Upper lobe of left lung (tissue), 6 donors: ENCODE measurements around the gene TYMP. TPM values are rescaled to one million over a fixed set of nuclear protein-coding genes. Genes with fewer than 3 reads are reported as not detected.

Source experiments
- ATAC-seq, 2 donors: fragments of 200-7000 bp; cut with Tn5 transposase; one replicate each; pipeline ENCODE4 v1.9.1; 2022; ENCODE audit warnings: mild to moderate bottlenecking in 2 of 2, moderate library complexity in 2 of 2; ENCODE audit not compliant: low FRiP score in 2 of 2
- DNase-seq, 2 donors: peaks; one replicate each; pipeline ENCODE4 v3.0.0-alpha.2; 2019 to 2020
- H3K27ac ChIP-seq, 4 donors: fragments of 200-600 bp; sonication (generic); one replicate each; pipeline ENCODE4 v1.5.1; 2016 to 2019
- H3K27me3 ChIP-seq, 4 donors: fragments of 200-600 bp; sonication (generic); one replicate each; pipeline ENCODE4 v1.5.1; 2017 to 2019
- H3K36me3 ChIP-seq, 4 donors: fragments of 200-600 bp; sonication (generic); one replicate each; pipeline ENCODE4 v1.5.1; 2016 to 2019
- H3K4me1 ChIP-seq, 4 donors: fragments of 200-600 bp; sonication (generic); one replicate each; pipeline ENCODE4 v1.5.1; 2018 to 2019
- H3K4me3 ChIP-seq, 4 donors: fragments of 200-600 bp; sonication (generic); one replicate each; pipeline ENCODE4 v1.5.1; 2017 to 2019; ENCODE audit warnings: mild to moderate bottlenecking in 2 of 4, moderate library complexity in 1 of 4
- H3K9me3 ChIP-seq, 4 donors: fragments of 200-600 bp; sonication (generic); one replicate each; pipeline ENCODE4 v1.5.1; 2018 to 2019
- EP300 ChIP-seq, 4 donors: sonication (generic); formaldehyde crosslinking; IDR thresholded peaks; one replicate each; pipeline ENCODE4 v1.5.1; 2017; ENCODE audit warnings: antibody characterized with exemption in 4 of 4, control low read depth in 2 of 4
- POLR2A ChIP-seq, 4 donors: fragments of 450-650 bp; IDR thresholded peaks; one replicate each; pipeline ENCODE4 v1.5.1; 2016 to 2017; ENCODE audit warnings: antibody characterized with exemption in 4 of 4, mild to moderate bottlenecking in 2 of 4
- POLR2AphosphoS5 ChIP-seq, 2 donors: sonication (generic); formaldehyde crosslinking; IDR thresholded peaks; one replicate each; pipeline ENCODE4 v1.5.1; 2017; ENCODE audit warnings: antibody characterized with exemption in 2 of 2
- WGBS, 2 donors: methylation state at CpG; one replicate each; pipeline ENCODE4 v1.1.5; 2017 to 2018; 5-methylcytosine and 5-hydroxymethylcytosine counted together
- total RNA-seq, 6 donors: library from RNA; depleted of rRNA in 4 of 6; stranded (reverse); fragments of >200 nt in 4 of 6; gene quantifications; one replicate each; pipeline versions ENCODE4 v1.1.0 to v1.2.1, GENCODE V29; 2016 to 2021
- TF ChIP-seq, protein P1 (sequence below), 6 experiments: fragments of 450-650 bp in 4 of 6; fragments of 200-600 bp in 2 of 6; sonication (generic) in 2 of 6; IDR thresholded peaks; one replicate each; pipeline ENCODE4 v1.5.1; 2016 to 2019; ENCODE audit warnings: antibody characterized with exemption in 6 of 6
- donor health status: DM: no; HTN: no; CAD: no; lungs with moderate emphysema.
- donor health status: DM: no; HTN: yes; CAD: no; lungs with severe emphysema.

The TYMP gene
- total RNA-seq, 6 donors from 2014 or later = 162 to 346 (median 248) TPM

GRCh38 chr22:50523806-50524675 lies 5.8 kb downstream of the TYMP start:
- no peak for ATAC-seq
- Histone ChIP-seq H3K27me3 (no peaks in the 10 kb centered on the region), H3K9me3 (no peaks in the 10 kb centered on the region), H3K4me1 (peaks cover 31 to 47% (median 37%) of the 10 kb centered on the region in 4 donors), H3K4me3 (peak overlapping the region; percentile 69 to 94 (median 82)), H3K27ac (peak overlapping the region in 3 of 4 donors; percentile 97 to 100 (median 99)), H3K36me3 (peaks cover 22 to 54% (median 43%) of the 10 kb centered on the region in 4 donors)
- TF ChIP-seq, protein P1, sequence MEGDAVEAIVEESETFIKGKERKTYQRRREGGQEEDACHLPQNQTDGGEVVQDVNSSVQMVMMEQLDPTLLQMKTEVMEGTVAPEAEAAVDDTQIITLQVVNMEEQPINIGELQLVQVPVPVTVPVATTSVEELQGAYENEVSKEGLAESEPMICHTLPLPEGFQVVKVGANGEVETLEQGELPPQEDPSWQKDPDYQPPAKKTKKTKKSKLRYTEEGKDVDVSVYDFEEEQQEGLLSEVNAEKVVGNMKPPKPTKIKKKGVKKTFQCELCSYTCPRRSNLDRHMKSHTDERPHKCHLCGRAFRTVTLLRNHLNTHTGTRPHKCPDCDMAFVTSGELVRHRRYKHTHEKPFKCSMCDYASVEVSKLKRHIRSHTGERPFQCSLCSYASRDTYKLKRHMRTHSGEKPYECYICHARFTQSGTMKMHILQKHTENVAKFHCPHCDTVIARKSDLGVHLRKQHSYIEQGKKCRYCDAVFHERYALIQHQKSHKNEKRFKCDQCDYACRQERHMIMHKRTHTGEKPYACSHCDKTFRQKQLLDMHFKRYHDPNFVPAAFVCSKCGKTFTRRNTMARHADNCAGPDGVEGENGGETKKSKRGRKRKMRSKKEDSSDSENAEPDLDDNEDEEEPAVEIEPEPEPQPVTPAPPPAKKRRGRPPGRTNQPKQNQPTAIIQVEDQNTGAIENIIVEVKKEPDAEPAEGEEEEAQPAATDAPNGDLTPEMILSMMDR (IDR thresholded peaks at IDR 0.05) = no peak
- no peak for TF ChIP-seq POLR2AphosphoS5 (IDR thresholded peaks at IDR 0.05)
- TF ChIP-seq EP300 (IDR thresholded peaks at IDR 0.05) = no peak
- no peak for TF ChIP-seq POLR2A (IDR thresholded peaks at IDR 0.05)
- 89 to 96% methylated on average over 10 to 23 of the region's 25 CpGs for WGBS, 2 donors
- DNase-seq = peak in 1 of 2 donors; percentile 85

DNA sequence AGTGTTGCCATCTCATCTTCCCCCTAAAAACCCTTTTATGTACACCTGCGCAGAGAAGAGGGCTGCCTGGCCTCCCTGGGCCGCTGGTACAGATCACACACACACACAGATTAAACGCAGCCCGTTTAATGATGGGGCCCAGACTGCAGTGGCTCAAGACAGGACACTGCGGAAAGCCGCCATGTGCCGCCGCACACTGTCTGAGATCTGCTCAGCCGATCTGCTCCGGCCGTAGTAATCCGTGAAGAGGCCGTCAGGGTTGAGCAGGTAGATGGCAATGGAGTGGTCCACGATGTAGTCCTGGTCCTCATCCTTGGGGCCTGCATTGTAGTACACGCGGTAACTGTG lies 6.4 kb downstream of the TYMP start:
- WGBS, 2 donors = 88 to 96% methylated on average over 4 to 16 of the region's 16 CpGs
- DNase-seq (no peak), ATAC-seq (no peak)
- H3K27ac ChIP-seq = no peak overlapping the region
- H3K27me3 ChIP-seq = no peaks in the 10 kb centered on the region
- TF ChIP-seq, protein P1 (IDR thresholded peaks at IDR 0.05) = no peak
- no peak for TF ChIP-seq POLR2A (IDR thresholded peaks at IDR 0.05)
- TF ChIP-seq EP300 (IDR thresholded peaks at IDR 0.05) = no peak
- no peak for TF ChIP-seq POLR2AphosphoS5 (IDR thresholded peaks at IDR 0.05)
- H3K36me3 ChIP-seq = peaks cover 23 to 60% (median 49%) of the 10 kb centered on the region in 4 donors
- no peaks in the 10 kb centered on the region for H3K9me3 ChIP-seq
- H3K4me1 ChIP-seq = peaks cover 27 to 41% (median 31%) of the 10 kb centered on the region in 4 donors
- no peak overlapping the region for H3K4me3 ChIP-seq

DNA sequence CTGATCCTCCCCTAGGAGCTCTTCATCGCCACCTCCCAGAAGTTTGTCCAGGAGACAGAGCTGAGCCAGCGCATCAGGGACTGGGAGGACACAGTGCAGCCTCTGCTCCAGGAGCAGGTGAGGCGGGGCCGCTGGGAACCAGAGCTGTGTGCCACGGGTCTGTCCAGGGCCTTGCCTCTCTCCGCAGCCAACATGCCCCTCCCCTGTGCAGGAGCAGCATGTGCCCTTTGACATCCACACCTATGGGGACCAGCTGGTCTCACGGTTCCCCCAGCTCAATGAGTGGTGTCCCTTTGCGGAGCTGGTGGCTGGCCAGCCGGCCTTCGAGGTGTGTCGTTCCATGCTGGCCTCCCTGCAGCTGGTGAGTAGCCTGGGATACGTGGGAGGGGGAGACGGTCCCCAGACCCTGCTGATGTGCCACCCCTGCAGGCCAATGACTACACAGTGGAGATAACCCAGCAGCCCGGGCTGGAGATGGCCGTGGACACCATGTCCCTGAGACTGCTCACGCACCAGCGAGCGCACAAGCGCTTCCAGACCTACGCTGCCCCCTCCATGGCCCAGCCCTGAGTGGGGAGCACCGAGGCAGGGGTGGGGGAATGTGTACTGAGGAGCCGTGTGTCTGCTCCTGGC lies 6.9 kb downstream of the TYMP start:
- ATAC-seq (no peak), DNase-seq (no peak)
- Histone ChIP-seq H3K4me1 (peaks cover 25 to 36% (median 29%) of the 10 kb centered on the region in 4 donors), H3K9me3 (no peaks in the 10 kb centered on the region), H3K27ac (no peak overlapping the region), H3K27me3 (no peaks in the 10 kb centered on the region), H3K4me3 (no peak overlapping the region), H3K36me3 (peaks cover 23 to 65% (median 54%) of the 10 kb centered on the region in 4 donors)
- 89 to 91% methylated on average over 4 to 22 of the region's 22 CpGs for WGBS, 2 donors
- TF ChIP-seq POLR2A (IDR thresholded peaks at IDR 0.05) = no peak
- no peak for TF ChIP-seq POLR2AphosphoS5 (IDR thresholded peaks at IDR 0.05)
- TF ChIP-seq, protein P1 (IDR thresholded peaks at IDR 0.05) = no peak
- no peak for TF ChIP-seq EP300 (IDR thresholded peaks at IDR 0.05)

DNA sequence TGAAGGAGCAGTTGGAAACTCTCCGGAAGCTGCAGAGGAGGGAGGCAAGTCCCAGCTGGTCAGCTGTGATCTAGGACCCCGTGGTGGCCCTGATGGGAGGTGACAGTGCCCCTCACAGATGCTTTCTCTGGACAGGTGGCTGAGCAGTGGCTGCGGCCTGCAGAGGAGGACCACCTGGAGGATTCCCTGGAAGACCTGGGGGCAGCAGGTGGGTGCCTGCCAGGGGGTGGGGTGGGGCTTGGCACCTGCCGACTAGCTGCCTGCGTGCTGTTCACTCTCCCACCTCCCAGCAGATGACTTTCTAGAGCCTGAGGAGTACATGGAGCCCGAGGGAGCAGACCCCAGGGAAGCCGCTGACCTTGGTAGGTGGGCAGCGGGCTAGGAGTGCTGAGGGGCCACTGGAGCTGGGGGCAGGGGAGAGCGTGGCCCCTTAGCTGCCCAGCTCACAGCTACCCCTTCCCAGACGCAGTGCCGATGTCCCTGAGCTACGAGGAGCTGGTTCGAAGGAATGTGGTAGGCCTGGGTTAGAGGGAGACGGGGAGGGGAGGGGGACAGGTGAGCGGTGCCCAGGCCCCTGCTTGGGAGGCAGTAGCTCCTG lies 7.5 kb downstream of the TYMP start:
- no peak for TF ChIP-seq EP300 (IDR thresholded peaks at IDR 0.05)
- TF ChIP-seq, protein P1 (IDR thresholded peaks at IDR 0.05) = no peak
- TF ChIP-seq POLR2AphosphoS5 (IDR thresholded peaks at IDR 0.05) = no peak
- no peak for TF ChIP-seq POLR2A (IDR thresholded peaks at IDR 0.05)
- H3K27me3 ChIP-seq = no peaks in the 10 kb centered on the region
- H3K4me3 ChIP-seq = no peak overlapping the region
- WGBS, 2 donors = 92 to 93% methylated on average over 3 to 7 of the region's 15 CpGs
- DNase-seq (no peak), ATAC-seq (no peak)
- H3K27ac ChIP-seq = no peak overlapping the region
- no peaks in the 10 kb centered on the region for H3K9me3 ChIP-seq
- peaks cover 24 to 71% (median 60%) of the 10 kb centered on the region in 4 donors for H3K36me3 ChIP-seq
- H3K4me1 ChIP-seq = peaks cover 19 to 30% (median 25%) of the 10 kb centered on the region in 4 donors
